HL-60/S4 treated with retinoic acid at 250 ng/mL for 4 days and 3 days (cell line): ENCODE data around the gene POLR1E.
"Not testable (repeated sequence)": the region's sequence is repeated elsewhere in the genome, so short reads cannot be mapped to it uniquely, and the experiment has no call there.

ENCODE experiments used
- in situ Hi-C: fragments of 300-500 bp; cut with MboI; formaldehyde crosslinking; loops from 2 replicates; pipeline ENCODE4 v1.7.0; 2022; ENCODE audit warnings: low sequenced_read_pairs

Gene POLR1E

DNA sequence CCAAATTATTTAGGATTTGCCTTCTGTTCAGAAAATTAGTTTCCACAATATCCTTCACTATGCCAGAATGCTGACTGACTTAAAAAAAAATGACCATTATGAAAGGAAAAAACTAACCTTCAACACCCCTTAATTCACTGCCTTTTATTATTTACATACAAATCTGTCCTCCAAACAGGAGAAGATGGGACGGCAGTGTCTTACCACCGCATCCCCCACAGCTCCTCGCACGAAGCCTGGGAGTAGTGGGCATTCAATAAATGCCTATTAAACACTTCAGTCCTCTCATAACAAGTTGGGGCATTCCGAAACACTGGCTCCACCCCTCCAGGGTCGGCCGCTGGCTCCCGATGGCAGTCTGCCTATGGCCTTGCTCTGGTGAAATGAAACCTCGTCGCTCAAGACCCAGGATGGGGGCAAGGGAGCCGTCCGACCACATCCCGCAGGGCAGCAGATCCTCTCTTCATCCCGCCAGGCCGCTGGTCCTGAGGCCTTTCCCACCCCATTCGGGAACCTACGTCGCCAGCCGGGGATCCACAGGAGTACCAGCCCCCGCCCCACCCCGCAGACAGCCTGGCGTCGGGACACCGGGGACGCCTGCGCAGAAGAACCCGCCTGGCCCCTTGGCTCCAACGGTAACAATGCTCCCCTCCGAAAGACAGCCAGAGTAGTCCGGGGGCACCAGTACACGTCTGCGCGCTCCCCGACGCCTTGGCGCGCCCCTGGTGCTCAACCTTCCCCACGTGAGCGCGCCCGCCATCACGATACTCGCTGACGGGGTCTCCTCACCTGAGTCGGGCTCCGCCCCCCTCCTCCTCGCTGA lies 21.1 kb upstream of the POLR1E start:
- in situ Hi-C loops = no loop called here

DNA sequence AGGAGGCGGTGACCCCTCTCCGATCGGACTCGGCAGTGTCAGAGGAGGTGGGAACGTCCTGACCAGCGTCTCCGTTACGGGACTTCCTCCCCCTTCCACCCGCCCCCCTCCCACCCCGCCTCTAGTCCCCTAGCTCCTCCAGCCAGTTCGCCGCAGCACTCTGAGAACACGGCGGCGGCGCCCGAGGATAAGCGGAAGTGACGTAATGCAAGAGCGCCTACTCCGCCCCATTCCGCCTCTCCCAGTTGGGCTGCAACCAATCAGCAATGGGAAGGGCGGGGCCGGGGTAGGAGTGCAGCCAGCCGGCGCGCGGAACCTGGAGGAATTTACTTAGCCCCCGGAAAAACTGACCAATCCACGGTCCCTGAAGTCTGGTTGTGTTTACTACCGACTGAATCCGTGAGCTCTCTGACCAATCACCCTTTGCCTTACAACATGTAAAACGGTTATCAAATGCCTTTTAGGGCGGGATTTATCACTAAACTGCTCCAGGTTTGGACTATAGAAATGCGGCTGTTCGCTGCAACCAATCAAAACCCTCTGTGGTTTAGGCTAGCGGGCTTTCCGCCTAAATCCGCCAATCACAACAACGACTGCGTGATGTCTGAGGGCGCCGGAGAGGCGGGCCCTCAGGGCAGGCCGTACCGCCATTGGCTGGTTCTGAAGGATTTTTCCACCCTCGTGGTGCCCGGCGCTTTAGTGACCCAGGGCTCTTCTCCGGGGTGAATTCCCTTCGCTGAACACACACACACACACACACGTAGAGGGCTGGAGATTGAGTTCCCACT lies 20.3 kb upstream of the POLR1E start, which contains the start of gene ZBTB5:
TSS of gene ZBTB5 (minus strand) at position 202 of the 788 bp plus-strand sequence. CDS start 22,899 bp downstream, outside the sequence.
- in situ Hi-C loops = no loop called here

DNA sequence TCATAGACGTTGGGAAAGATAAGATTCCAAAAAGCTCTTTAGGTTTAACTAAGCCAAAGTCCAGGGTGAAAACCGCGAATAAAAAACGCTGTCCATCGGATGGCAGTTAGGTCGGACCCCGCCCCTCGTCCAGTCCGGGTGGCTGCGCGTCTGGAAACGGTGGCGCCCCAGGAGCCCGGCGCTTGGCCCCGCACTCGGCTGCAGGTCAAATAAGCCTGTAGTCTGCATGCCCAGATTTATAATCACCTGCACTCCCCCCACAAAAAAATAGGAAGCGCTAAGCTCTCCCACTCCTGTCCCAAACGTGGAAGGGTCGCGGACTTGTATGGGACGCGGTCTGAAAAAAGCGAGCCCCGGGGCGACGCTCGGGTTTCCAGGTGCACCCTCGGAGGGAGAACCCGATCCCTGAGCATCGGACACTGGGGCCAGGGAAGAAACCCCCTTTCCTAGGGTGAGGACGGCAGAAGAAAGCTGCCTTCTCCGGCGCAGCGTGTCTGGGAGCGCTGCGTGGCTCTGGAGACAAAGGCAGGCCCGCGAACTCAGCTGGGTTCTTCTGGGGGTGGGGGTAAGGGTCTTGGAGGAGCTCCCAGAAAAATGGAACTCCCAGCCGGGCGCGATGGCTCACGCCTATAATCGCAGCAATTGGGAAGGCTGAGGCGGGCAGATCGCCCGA lies 19.6 kb upstream of the POLR1E start:
- in situ Hi-C loops = no loop called here

DNA sequence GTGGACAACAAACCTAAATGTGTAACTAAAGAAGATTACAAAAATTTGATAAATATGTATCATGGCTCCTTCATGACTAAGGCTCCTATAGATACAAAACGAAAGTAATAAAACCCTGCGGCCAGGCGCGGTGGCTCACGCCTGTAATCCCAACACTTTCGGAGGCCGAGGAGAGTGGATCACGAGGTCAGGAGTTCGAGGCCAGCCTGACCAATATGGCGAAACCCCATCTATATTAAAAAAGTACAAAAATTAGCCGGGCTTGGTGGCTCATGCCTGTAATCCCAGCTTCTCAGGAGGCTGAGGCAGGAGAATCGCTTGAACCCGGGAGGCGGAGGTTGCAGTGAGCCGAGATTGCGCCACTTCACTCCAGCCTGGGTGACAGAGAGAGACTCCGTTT lies 18.2 kb upstream of the POLR1E start:
- in situ Hi-C loops = not testable (repeated sequence)

DNA sequence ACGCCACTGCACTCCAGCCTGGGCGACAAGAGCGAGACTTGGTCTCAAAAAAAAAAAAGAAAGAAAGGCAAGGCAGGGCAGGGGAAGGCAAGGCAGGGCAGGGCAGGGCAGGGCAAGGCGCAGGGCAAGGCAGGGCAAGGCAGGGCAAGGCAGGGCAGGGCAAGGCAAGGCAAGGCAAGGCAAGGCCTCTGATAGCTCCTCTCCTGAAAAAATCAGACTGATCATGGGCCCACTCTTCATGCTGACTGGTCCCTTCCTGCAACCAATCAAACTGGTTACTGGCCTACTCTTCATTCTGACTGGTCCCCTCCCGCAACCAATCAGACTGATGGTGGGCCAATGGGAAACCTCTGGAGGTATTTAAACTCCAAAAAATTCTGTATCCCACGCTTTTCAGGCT lies 17.1 kb upstream of the POLR1E start:
- in situ Hi-C loops = no loop called here

DNA sequence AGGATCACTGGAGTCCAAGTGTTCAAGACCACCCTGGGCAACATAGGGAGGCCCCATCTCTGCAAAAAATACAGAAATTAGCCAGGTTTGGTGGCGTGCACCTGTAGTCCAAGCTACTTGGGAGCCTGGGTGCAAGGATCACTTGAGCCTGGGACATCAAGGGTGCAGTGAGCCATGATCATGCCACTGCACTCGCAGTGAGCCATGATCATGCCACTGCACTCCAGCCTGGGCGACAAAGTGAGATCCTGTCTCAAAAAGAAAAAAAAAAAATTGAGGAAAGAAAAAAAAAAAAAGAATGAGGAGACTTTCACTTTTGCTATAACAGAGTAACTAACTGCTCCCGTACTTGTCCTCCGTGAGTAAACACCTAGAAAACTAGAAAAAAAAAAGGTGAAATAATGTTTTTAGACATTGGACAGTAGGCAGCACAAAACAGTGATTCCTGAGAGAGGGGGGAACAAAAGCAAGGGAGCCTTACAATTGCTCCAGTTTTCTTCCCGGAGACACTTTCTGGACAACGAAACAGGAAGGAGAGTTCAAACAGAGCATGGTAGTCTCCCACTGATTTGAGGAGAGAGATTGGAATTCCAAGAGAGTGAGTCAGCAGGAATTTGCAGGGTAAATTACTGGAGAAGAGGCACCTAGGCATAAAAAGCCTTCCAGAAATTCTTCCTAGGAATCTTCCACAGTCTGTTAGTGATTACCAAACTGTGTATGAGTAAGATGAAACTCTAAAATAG lies 13.6 kb upstream of the POLR1E start:
- in situ Hi-C loops = no loop called here

DNA sequence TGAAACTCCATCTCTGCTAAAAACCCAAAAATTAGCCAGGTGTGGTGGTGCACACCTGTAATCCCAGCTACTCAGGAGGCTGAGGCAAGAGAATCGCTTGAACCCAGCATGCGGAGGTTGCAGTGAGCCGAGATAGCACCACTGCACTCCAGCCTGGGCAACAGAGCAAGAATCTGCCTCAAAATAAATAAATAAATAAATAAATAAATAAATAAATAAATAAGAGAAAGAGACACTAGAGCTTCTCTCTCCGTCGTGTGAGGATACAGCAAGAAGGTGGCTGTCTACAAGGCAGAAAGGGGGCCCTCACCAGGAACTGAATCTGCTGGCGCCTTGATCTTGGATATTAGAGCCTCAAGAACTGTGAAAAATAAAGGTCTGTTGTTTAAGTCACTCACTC lies 11.8 kb upstream of the POLR1E start:
- in situ Hi-C loops = not testable (repeated sequence)

DNA sequence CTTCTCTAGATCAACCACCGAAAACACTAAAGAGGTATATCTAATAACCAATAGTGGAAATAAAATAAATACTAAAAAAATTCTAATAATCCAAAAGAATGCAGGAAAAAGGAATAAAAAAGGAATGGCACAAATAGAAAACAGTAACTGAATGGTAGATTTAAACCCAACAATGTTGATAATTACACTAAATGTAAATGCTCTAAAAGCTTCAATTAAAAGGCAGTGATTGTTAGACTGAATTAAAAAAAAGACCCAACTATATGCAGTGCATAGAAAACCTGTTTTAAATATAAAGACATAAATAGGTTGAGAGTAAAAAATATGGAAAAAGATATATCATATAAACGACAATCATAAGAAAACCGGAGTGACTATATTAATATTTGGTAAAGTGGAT lies 11.3 kb upstream of the POLR1E start:
- in situ Hi-C loops = no loop called here

DNA sequence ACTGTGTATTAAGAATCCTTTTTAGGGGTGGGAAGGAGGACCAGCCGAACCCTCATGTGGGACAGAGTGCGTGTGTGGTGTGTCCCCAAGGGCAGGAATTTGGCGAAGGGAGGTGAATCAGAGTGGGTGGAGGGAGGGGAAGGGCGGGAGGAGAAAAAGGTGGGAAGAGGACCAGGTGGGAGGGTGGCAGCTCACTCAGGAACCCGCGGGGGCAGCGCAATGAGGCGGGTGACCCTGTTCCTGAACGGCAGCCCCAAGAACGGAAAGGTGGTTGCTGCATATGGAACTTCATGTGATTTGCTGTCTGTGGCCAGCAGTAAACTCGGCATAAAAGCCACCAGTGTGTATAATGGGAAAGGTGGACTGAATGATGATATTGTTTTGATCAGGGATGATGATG lies 8.8 kb upstream of the POLR1E start:
- in situ Hi-C loops = loop anchor here (25.0 kb wide), 4 partner anchors 110 to 885 kb away; partner anchors contain the start of genes FBXO10, SLC25A51, TOMM5 and TRMT10B

DNA sequence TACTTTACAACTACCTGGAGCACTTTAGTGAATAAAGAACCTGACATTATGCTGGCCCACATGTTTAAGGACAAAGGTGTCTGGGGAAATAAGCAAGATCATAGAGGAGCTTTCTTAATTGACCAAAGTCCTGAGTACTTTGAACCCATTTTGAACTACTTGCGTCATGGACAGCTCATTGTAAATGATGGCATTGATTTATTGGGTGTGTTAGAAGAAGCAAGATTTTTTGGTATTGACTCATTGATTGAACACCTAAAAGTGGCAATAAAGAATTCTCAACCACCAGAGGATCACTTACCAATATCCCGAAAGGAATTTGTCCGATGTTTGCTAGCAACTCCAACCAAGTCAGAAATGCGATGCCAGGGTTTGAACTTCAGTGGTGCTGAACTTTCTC lies 8.3 kb upstream of the POLR1E start:
- in situ Hi-C loops = loop anchor here (25.0 kb wide), 4 partner anchors 110 to 885 kb away; partner anchors contain the start of genes FBXO10, SLC25A51, TOMM5 and TRMT10B

DNA sequence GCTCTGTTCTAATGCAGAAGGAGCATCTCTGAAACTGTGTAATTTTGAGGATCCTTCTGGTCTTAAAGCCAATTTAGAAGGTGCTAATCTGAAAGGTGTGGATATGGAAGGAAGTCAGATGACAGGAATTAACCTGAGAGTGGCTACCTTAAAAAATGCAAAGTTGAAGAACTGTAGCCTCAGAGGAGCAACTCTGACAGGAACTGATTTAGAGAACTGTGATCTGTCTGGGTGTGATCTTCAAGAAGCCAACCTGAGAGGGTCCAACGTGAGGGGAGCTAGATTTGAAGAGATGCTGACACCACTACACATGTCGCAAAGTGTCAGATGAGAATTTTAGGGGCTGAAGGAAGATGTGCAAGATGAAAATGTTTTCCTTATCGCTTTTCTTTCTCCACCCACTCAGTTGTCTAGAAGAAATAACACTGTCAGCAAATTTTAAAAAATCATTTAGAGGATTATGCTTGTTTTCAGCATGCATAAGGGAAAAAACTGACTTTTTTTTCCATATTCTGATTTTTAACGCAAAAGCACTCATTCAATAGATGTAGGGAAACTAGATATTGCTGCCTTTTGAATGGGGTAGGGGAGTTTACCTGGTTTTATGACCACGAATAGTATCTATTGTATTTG lies 7.6 kb upstream of the POLR1E start:
- in situ Hi-C loops = loop anchor here (25.0 kb wide), 4 partner anchors 109 to 884 kb away; partner anchors contain the start of genes FBXO10, SLC25A51, TOMM5 and TRMT10B

DNA sequence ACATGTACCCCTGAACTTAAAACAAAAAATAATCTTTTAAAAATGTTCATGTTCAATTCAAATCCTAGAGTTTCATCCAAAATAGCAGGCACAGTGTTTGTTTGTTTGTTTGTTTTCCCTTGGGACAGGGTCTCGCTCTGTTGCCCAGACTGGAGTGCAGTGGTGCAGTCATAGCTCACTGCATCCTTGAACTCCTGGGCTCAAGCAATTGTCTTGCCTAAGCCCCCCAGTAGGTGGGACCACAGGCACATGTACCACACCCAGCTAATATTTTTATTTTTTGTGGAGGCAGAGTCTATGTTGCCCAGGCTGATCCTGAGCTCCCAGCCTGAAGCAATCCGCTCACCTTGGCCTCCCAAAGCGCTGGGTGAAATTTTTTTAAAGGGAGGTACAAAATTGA lies 5.0 kb upstream of the POLR1E start:
- in situ Hi-C loops = loop anchor here (25.0 kb wide), 4 partner anchors 107 to 882 kb away; partner anchors contain the start of genes FBXO10, SLC25A51, TOMM5 and TRMT10B

DNA sequence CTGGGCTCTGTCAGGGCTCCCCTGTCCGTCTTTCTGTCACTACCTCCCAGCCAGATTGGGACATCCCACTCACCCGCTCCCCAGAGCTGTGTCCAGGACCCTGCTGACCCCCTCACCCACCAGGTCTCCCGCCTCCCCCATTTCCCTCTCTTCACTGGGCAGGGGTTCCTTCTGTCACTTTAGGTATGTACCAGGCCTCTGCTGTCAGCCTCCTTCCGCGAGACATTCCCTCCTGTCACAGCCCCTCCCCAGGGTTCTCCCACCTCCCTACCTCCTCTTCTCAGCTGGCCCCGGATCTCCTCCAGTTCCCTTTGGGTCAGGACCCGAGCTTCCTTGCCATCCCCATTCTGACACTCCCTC lies 488 bp downstream of the POLR1E start:
- in situ Hi-C loops = loop anchor here (25.0 kb wide), 4 partner anchors 101 to 876 kb away; partner anchors contain the start of genes FBXO10, SLC25A51, TOMM5 and TRMT10B

DNA sequence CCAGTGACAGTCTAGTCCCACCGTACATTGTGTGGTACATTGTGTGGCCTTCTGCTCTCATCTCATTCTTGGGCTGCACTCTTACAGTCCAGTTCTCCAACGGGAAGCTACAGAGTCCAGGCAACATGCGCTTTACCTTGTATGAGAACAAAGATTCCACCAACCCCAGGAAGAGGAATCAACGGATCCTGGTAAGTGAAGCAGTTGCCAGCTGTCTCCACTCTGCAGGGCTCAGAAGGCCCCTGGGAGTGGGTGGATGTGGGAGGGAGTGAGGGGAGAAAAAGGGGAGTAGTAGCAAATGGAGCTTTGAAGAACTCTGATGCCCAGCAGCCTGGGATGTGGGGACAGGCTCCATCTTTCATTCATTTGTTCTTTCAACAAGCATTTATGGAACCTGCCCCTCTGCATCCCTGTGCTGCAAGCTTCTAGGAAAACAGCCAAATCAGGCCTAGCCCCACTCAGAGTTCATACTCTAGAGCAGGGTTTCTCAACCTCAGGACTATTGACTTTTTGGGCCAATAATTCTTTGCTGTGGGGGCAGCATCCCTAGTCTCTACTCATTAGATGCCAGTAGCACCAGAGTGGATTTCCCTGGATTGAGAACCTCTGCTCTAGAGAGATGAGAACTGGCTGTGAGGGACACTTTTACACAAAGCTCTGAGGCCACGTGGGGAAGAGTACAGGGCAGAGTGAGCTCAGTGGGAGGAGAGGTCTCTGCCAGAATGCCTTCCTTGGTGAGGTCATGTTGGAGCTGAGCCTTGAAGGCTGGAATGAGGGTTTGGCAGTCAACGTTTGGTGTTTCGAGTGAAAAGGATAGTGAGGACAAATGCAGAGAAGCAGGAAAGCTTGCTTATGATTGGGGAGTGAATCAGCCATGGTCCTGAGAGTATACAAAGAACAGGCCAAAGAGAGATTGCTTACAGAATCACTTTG lies 1.1 kb downstream of the POLR1E start:
- in situ Hi-C loops = loop anchor here (25.0 kb wide), 4 partner anchors 100 to 875 kb away; partner anchors contain the start of genes FBXO10, SLC25A51, TOMM5 and TRMT10B

DNA sequence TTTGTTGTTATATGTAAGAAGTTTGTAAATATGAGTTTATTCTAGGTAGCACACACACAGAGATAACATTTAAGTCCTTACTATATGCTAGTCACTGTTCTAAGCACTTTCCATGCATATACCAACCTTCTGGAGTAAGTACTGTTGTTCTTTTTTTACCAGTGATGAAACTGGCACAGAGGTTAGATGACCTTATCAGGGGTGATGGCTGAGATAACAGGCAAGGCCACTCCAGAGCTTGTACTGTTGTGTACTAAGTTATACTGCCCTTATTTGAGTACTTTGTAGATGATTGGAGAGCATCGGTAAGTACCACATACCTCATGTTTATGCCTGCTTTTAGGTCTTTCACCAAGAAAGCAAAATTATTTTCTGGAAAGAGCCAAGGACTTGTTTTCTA lies 6.2 kb downstream of the POLR1E start:
- in situ Hi-C loops = loop anchor here (25.0 kb wide), 4 partner anchors 95 to 870 kb away; partner anchors contain the start of genes FBXO10, SLC25A51, TOMM5 and TRMT10B

DNA sequence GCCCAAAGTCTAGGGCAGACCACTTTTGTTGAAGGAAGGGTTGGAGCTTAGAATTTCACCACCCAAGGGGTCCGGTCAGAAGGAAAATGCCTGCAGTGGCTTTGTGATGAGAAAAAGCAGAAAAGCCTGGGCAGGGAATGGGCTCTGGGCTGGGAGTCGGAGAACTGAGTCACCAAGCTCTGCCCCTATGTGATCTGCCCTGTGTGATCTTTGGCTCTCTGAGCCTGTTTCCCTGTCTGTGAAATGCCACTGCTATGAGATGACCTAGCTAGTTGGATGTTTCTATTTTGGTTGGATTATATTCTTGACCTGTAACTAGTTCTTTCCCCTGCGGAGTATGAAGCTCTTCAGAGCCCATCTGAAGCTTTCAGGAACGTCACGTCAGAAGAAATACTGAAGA lies 9.8 kb downstream of the POLR1E start:
- in situ Hi-C loops = loop anchor here (25.0 kb wide), 4 partner anchors 92 to 867 kb away; partner anchors contain the start of genes FBXO10, SLC25A51, TOMM5 and TRMT10B

DNA sequence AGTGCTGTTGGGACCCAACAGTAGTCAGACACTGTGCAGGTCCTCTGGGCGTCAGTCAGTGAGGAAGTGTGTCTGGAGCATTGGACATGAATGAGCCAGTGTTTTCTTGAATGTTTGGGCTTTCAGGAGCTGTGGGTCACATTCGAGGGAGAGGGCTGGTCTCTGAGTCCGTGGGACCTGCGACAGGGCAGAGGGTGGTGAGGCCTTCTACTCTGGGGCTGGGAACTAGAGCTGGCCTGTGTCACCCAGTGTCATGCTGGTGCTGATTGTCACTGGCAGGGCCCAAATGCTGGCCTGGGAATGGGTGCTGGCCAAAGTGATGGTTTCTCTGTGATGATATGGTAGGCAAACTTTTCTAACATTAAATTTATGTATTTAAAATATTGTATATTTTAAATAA lies 10.3 kb downstream of the POLR1E start:
- in situ Hi-C loops = loop anchor here (25.0 kb wide), 4 partner anchors 91 to 866 kb away; partner anchors contain the start of genes FBXO10, SLC25A51, TOMM5 and TRMT10B

DNA sequence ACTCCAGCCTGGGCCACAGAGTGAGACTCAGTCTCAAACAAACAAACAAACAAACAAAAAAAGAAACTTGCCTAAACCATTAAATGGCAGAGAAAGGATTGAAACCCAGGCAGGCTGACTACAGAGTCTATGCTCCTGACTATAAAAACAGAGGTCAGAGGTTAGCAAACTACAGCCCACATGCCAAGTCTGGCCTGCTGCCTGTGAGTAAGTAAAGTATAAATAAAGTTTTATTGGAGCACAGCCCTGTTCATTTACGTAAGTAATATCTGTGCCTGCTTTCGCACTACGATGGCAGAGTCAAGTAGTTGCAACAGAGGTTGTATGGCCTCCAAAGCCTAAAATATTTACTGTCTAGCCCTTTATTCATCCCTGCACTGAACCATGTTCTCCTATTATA lies 11.6 kb downstream of the POLR1E start:
- in situ Hi-C loops = loop anchor here (25.0 kb wide), 4 partner anchors 90 to 865 kb away; partner anchors contain the start of genes FBXO10, SLC25A51, TOMM5 and TRMT10B
